Ecto neural progenitor cell (in vitro differentiated cells): ENCODE data around the gene PPP1R9A.

ENCODE experiments used
- DNase-seq: peaks from one replicate; pipeline ENCODE4 v3.0.0-alpha.2; 2018; ENCODE audit warnings: low spot score

Gene PPP1R9A

DNA sequence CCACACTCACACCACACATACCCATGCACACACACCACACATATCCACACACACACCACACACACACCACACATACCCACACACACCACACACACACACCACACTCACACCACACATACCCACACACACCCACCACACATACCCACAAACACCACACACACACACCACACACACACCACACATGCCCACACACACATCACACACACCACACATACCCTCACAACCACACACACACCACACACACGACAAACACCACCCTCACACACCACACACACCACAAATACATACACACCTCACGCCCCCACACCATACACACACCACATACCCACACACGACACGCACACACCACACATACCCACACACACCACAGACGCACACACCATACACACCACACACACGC is 297.2 kb downstream of the PPP1R9A start:
- DNase-seq = no peak

DNA sequence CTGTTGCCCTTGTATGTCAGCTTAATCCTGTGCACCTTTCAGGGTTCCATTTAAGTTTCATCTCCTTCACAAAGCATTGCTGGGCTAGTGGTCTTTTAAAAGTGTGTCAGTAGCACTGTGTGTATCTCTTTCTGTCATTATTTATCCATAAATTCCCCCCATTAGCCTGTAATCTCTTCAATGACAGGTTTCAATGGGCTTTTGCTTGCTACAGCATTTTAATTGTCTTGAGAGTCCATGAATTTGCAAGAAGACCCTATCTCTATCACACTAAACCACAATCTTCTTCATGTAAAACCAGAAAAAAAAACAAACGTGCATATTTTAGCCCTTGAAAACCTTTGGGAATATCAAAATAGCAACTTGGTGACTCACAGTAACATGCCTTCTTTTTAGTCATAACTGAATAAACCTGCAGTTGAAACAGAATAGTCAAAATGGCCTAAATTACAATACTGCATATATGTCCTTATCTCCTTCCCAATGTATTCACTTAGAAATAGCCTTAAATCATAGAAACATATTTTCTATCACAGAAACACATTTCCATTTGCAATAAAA is 298.4 kb downstream of the PPP1R9A start:
- no peak for DNase-seq

- no peak for DNase-seq
These were observed 301.9 kb downstream of the PPP1R9A start for GRCh38 chr7:95209276-95209675.

GRCh38 chr7:95209788-95210187 is 302.4 kb downstream of the PPP1R9A start:
- DNase-seq = no peak

DNA sequence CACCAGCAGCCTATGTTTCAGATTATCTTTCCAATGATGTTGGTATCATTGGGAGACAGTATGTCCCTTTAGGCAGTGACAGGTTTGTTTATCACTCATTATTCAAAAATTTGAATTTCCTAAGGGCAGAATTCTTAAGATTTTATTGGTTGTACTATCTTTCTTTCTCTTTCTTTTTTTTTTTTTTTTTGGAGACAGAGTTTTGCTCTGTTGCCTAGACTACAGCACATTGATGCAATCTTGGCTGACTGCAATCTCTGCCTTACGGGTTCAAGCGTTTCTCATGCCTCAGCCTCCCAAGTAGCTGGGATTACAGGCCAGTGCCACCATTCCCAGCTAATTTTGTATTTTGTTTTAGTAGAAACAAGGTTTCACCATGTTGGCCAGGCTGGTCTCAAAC is 305.8 kb downstream of the PPP1R9A start:
- no peak for DNase-seq

GRCh38 chr7:95213809-95214492 is 306.6 kb downstream of the PPP1R9A start:
- DNase-seq = no peak

DNA sequence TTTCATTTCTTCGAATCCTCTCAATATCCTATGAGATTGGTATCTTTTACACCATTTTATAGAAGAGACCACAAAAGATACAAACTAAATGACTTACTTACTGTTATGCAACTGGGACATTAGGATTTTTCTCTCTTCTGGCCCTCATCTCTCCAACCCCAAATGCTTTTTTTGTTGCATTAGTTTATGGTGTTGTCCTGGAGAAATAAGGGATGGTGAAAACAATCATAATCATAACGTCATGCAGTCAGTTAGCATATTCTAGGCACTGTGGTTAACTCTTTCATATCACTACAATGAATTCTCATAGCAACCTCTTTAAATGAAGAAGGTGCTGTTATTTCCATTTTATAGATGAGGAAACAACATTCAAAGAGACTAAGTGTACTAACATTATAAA is 312.3 kb downstream of the PPP1R9A start:
- no peak for DNase-seq

- no peak for DNase-seq
These were observed 312.9 kb downstream of the PPP1R9A start for GRCh38 chr7:95220328-95220727.

- DNase-seq = no peak
These were observed 317.9 kb downstream of the PPP1R9A start for GRCh38 chr7:95225301-95225700.

DNA sequence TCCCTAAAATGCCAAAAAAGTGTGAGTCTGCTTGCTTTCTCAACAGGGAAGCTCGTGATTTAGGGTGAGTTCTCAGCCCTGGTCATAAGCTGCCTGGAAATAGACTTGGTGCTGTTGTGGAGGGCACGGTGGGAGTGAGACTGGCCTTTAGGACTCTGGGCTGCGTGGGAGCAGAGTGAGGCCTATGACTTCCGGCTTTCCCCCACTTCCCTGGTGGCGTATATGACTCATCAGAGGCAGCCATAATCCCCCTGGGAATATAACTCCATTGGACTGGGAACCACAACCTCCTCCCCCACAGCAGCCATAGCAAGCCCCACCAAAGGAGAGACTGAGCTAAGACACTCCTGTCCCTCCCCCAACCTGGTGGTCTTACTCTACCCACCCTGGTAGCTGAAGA is 321.9 kb downstream of the PPP1R9A start:
- DNase-seq = no peak

- DNase-seq = no peak
These were observed 331.0 kb downstream of the PPP1R9A start for GRCh38 chr7:95238252-95238943.

GRCh38 chr7:95240921-95241320 is 333.5 kb downstream of the PPP1R9A start:
- DNase-seq = no peak

DNA sequence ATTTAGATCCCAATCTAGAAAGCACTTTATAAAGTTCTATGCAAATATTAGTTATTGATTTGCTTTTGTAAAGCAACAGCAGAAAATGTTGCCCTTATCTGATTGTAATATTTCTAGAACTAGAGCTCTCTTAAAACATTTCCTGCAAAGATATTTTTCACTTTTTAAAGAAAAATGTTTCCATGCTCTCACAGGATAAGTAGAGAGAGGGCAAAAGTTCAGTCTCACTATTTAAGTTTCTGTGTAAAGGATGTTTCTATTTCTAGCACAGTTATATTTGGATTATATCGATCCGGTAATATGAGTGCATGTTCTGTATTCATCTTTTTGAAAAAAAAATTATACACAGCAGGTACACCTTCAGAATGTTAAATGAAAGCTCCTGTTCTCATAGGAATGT is 334.9 kb downstream of the PPP1R9A start:
- no peak for DNase-seq

- no peak for DNase-seq
These were observed 337.2 kb downstream of the PPP1R9A start for GRCh38 chr7:95244616-95245015.

DNA sequence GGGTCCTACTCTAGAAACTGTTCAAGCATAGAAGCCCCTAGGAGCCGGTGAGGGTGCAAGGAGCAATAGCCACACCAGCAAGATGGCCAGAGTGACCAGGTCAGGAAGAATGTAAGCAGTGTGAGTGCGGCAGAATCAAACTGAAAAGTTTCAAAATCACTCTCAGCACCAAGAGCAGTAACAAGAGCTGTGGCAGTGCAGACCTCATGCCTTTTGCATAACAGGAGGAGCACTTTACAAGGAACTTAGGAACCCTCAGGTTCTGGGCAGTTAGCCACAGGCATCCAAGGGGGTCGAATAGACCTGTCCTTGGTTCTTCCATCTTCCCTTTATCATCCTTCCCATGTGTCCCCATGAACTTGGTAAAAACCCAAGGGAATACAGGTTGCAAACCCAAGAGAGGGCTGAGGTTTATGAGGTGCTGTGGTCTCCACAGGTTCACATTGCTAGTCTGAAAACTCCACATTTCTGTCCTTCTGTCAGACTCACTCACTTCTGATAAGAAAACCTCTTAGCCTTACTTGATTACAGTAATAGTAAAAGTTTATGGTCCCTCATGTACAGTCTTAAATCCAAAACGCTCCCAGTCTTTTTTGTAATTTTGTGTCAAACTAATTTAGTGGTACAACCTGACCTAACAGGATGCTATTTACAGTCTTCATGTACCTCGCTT is 338.6 kb downstream of the PPP1R9A start:
- no peak for DNase-seq

- peak; percentile 52 for DNase-seq
These were observed 339.5 kb downstream of the PPP1R9A start for GRCh38 chr7:95246831-95247370.

- no peak for DNase-seq
These were observed 343.2 kb downstream of the PPP1R9A start for GRCh38 chr7:95250571-95250970.

DNA sequence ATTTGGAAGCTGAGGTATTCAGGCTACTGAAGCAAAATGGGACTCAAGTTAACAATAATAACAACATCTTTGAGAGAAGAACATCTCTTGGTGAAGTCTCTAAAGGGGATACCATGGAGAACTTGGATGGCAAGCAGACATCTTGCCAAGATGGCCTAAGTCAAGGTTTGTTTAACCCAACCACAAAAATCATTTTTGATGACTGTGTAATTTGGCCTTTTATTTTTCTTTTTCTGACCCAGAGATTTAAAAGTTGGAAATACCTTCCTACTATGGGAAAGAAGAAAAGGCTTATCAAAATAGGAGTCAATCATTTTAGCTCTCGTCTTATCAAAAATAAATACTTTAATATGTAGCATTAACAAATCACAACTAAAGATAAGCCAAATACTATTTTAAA is 344.6 kb downstream of the PPP1R9A start:
- DNase-seq = no peak

DNA sequence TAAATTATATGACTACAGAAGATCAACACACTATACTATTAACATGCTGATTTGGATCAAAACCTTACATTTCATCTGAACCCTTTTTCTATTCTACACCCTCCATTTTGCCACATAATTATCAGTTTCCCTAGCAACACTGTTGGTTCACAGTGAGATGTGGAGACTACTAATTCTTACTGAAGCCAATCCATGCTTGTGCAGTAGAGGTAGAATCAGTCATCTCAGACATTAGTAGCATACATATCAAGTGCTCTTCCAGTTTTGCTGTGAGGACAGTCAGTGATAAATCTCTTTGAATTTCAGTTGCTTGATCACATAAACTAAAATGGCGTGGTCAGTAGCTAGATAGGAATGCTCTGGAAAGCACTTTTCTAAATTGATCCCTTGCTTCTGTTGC is 346.6 kb downstream of the PPP1R9A start:
- DNase-seq = no peak

DNA sequence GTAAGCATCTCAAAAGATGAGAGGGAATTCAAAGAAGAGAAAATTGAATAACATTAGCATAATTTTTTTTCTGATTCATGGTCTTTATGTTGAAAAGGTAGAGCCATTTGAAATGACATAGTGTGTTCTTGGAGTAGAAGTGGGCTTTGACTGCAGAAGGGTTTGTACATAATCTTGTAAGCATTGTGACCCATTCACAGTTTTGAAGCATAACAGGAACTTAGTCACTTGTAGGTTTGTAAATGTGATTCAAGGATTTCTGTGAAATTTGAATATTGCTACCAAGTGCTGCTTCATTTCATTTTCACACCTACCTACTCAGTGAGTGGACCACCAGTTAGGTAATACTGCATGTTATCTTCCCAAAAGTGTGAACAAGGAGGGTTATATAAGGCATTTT is 348.3 kb downstream of the PPP1R9A start:
- DNase-seq = no peak

- DNase-seq = no peak
These were observed 354.6 kb downstream of the PPP1R9A start for GRCh38 chr7:95261895-95262415.

GRCh38 chr7:95262875-95263274 is 355.5 kb downstream of the PPP1R9A start:
- no peak for DNase-seq
